ENCODE results near the gene DERL3. TPM values are rescaled to one million over a fixed set of nuclear protein-coding genes. Genes with fewer than 3 reads are reported as not detected.

DERL3 gene
- total and polyA plus RNA-seq, 12 donors, result 0.36 to 4.3 (median 2.6) TPM; not detected in 1

DNA sequence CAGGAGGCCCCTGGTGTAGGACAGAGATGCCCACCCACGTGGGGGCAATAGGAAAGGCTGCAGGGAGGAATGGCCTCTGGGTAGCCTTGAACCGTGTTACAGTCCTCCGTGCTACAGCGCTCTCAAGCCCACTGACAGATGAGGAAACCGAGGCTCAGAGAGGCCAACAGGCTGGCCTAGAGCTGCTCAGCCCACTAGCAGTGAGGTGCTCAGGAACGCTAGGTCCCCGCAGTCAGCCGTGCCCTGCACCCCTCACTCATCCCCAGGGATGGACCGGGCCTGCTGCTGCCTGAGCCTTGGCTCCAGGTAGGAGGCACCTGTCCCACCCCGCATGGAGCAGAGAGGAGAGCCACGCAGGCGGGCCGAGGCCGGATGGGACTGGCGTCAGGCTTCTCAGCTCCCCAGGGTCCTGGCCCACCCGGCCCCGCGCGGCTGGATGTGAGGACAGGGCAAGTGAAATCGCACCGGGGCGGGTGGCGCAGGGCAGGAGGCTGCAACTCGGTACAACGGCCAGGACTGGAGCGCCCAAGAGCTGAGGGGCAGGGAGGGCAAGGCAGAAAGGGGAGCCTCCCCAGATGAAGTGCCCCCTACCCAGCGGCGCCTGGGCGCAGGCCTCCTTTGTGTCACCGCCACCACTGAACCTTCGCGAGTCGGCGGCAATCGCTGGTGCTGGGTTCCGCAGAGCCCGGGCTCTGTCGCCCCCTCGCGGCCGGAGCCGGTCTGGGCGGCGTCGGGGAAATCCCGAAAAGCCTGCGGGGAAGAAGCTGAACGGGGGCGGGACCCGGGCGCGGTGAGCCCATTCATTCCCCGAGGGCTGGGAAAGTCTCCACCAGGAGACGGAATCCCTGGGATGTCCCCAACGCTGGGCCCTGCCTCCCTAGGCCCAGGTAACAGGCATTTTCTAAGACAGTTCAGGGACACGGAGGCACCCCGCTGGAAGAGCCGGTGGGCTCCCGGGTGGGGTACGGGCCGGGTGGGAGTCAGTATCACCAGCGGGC, 10.5 kb upstream of the DERL3 start:
- H3K4me1 ChIP-seq (replicated peaks in 1 of 2), result peaks cover 4 to 19% of the 10 kb centered on the region in 2 donors
- H3K27ac ChIP-seq, result no peak overlapping the region
- H3K36me3 ChIP-seq (replicated peaks in 1 of 2), result no peaks in the 10 kb centered on the region
- TF ChIP-seq, protein P1, sequence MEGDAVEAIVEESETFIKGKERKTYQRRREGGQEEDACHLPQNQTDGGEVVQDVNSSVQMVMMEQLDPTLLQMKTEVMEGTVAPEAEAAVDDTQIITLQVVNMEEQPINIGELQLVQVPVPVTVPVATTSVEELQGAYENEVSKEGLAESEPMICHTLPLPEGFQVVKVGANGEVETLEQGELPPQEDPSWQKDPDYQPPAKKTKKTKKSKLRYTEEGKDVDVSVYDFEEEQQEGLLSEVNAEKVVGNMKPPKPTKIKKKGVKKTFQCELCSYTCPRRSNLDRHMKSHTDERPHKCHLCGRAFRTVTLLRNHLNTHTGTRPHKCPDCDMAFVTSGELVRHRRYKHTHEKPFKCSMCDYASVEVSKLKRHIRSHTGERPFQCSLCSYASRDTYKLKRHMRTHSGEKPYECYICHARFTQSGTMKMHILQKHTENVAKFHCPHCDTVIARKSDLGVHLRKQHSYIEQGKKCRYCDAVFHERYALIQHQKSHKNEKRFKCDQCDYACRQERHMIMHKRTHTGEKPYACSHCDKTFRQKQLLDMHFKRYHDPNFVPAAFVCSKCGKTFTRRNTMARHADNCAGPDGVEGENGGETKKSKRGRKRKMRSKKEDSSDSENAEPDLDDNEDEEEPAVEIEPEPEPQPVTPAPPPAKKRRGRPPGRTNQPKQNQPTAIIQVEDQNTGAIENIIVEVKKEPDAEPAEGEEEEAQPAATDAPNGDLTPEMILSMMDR (IDR thresholded peaks at IDR 0.05), result peak; percentile 90 to 98 (median 96)
- TF ChIP-seq POLR2A (IDR thresholded peaks at IDR 0.05), result no peak
- no peak overlapping the region for H3K4me3 ChIP-seq
- intact Hi-C loops (cut with DNase I), result loop anchor here (5.0 kb wide), 2 partner anchors 82 to 222 kb away; partner anchors contain the start of gene CHCHD10 (in 2 of the 2)
- 13 to 25% (median 18%) methylated on average over 18 to 62 of the region's 62 CpGs for WGBS, 4 donors
- H3K9me3 ChIP-seq (replicated peaks in 1 of 3), result no peaks in the 10 kb centered on the region
- no peaks in the 10 kb centered on the region for H3K27me3 ChIP-seq
- DNase-seq, result peak; percentile 73 to 90 (median 84)

- Histone ChIP-seq H3K4me3 (no peak overlapping the region), H3K4me1 (replicated peaks in 1 of 2) (peaks cover 4 to 19% of the 10 kb centered on the region in 2 donors), H3K36me3 (replicated peaks in 1 of 2) (no peaks in the 10 kb centered on the region), H3K27ac (no peak overlapping the region), H3K27me3 (no peaks in the 10 kb centered on the region), H3K9me3 (replicated peaks in 1 of 3) (no peaks in the 10 kb centered on the region)
- DNase-seq, result no peak
- TF ChIP-seq, protein P1 (IDR thresholded peaks at IDR 0.05), result no peak
- TF ChIP-seq POLR2A (IDR thresholded peaks at IDR 0.05), result no peak
- 83 to 86% (median 83%) methylated on average over 23 to 24 of the region's 24 CpGs for WGBS, 4 donors
- intact Hi-C loops (cut with DNase I), result loop anchor here (5.0 kb wide), 2 partner anchors 81 to 221 kb away; partner anchors contain the start of gene CHCHD10 (in 2 of the 2)
Observed at GRCh38 chr22:23847991-23848864, 9.4 kb upstream of the DERL3 start.

- TF ChIP-seq, protein P1 (IDR thresholded peaks at IDR 0.05), result no peak
- no peak for TF ChIP-seq POLR2A (IDR thresholded peaks at IDR 0.05)
- Histone ChIP-seq H3K9me3 (replicated peaks in 1 of 3) (no peaks in the 10 kb centered on the region), H3K27ac (no peak overlapping the region), H3K4me1 (replicated peaks in 1 of 2) (peaks cover 4 to 19% of the 10 kb centered on the region in 2 donors), H3K4me3 (no peak overlapping the region), H3K36me3 (replicated peaks in 1 of 2) (no peaks in the 10 kb centered on the region), H3K27me3 (no peaks in the 10 kb centered on the region)
- DNase-seq, result no peak
- WGBS, 4 donors, result 84 to 92% (median 87%) methylated on average over 18 of the region's 18 CpGs
- intact Hi-C loops (cut with DNase I), result loop anchor here (5.0 kb wide), 2 partner anchors 80 to 220 kb away; partner anchors contain the start of gene CHCHD10 (in 2 of the 2)
Observed at GRCh38 chr22:23847310-23847920, 8.6 kb upstream of the DERL3 start.

All from adrenal gland (tissue), 12 donors.